ENCODE results near the gene TNNI3. TPM values are rescaled to one million over a fixed set of nuclear protein-coding genes. Genes with fewer than 3 reads are reported as not detected.

The TNNI3 gene
- total RNA-seq, 1 donor from 2014 or later: not detected

GRCh38 chr19:55116859-55117662 is 40.5 kb downstream of the TNNI3 start, which contains the start of gene PPP1R12C:
Gene PPP1R12C (minus strand): TSS chr19:55117637. CDS start chr19:55117543, 94 bp downstream.
- DNase-seq: peak; percentile 32
- Mint-ChIP-seq H3K4me3 (peak within 1 kb of the TSS; percentile 97), H3K9me3 (no peaks in the 10 kb centered on the region), H3K36me3 (ENCODE audit: low read depth) (peaks cover 17% of the 10 kb centered on the region), H3K27ac (peak within 1 kb of the TSS; percentile 87), H3K4me1 (peaks cover 57% of the 10 kb centered on the region), H3K27me3 (no peaks in the 10 kb centered on the region)
- peak; percentile 9 for ATAC-seq (ENCODE audit: low read depth)
- intact Hi-C loops (cut with micrococcal nuclease): loop anchor here (1.0 kb wide), 8 partner anchors 36 to 1002 kb away; partner anchors contain the start of genes LENG8, PPP6R1, PRPF31 and RDH13
- no peak for TF ChIP-seq CTCF (IDR thresholded peaks at IDR 0.05)
- ChIA-PET CTCF (interaction anchor here (1.7 kb wide), 1 partner anchor 24 kb away, joined by 6 read pairs; no protein-coding TSS in a partner anchor), POLR2A (interaction anchor here (1.1 to 2.5 kb wide), 11 partner anchors 24 to 537 kb away, joined by 3 to 16 read pairs (median 6); partner anchors contain the start of genes FIZ1, RDH13, UBE2S and ZNF524)

GRCh38 chr19:55116232-55116858 is 41.2 kb downstream of the TNNI3 start:
- intact Hi-C loops (cut with micrococcal nuclease): loop anchor here (1.0 kb wide), 1 partner anchor 35 kb away; no protein-coding TSS in a partner anchor
- POLR2A ChIA-PET: interaction anchor here (1.1 to 2.5 kb wide), 6 partner anchors 28 to 483 kb away, joined by 3 to 13 read pairs (median 6); partner anchors contain the start of genes FIZ1, ZNF524 and ZNF628

GRCh38 chr19:55115446-55116065 is 42.0 kb downstream of the TNNI3 start:
- DNase-seq (no peak), ATAC-seq (ENCODE audit: low read depth) (no peak)
- peak overlapping the region; percentile 93 for H3K4me3 Mint-ChIP-seq
- H3K9me3 Mint-ChIP-seq: no peaks in the 10 kb centered on the region
- H3K27ac Mint-ChIP-seq: peak overlapping the region; percentile 87
- intact Hi-C loops (cut with micrococcal nuclease): loop anchor here (1.0 kb wide), 1 partner anchor 34 kb away; no protein-coding TSS in a partner anchor
- peaks cover 52% of the 10 kb centered on the region for H3K4me1 Mint-ChIP-seq
- ChIA-PET POLR2A (interaction anchor here (2.3 kb wide), 1 partner anchor 29 kb away, joined by 6 read pairs; no protein-coding TSS in a partner anchor), CTCF (no interaction called here)
- no peaks in the 10 kb centered on the region for H3K27me3 Mint-ChIP-seq
- peaks cover 27% of the 10 kb centered on the region for H3K36me3 Mint-ChIP-seq (ENCODE audit: low read depth)
- no peak for TF ChIP-seq CTCF (IDR thresholded peaks at IDR 0.05)

More at GRCh38 chr19:55116232-55116858, 41.2 kb downstream of the TNNI3 start:
- peak overlapping the region; percentile 87 for H3K27ac Mint-ChIP-seq
- H3K9me3 Mint-ChIP-seq: no peaks in the 10 kb centered on the region
- peak; percentile 13 for ATAC-seq (ENCODE audit: low read depth)
- H3K27me3 Mint-ChIP-seq: no peaks in the 10 kb centered on the region
- peaks cover 22% of the 10 kb centered on the region for H3K36me3 Mint-ChIP-seq (ENCODE audit: low read depth)
- H3K4me3 Mint-ChIP-seq: peak overlapping the region; percentile 93
- CTCF ChIA-PET: interaction anchor here (0.7 kb wide), 1 partner anchor 28 kb away, joined by 3 read pairs; no protein-coding TSS in a partner anchor
- H3K4me1 Mint-ChIP-seq: peaks cover 55% of the 10 kb centered on the region
- peak; percentile 40 for DNase-seq
- no peak for TF ChIP-seq CTCF (IDR thresholded peaks at IDR 0.05)

GRCh38 chr19:55114566-55115145 is 42.9 kb downstream of the TNNI3 start:
- peaks cover 52% of the 10 kb centered on the region for H3K4me1 Mint-ChIP-seq
- no peaks in the 10 kb centered on the region for H3K27me3 Mint-ChIP-seq
- ChIA-PET POLR2A (interaction anchor here (0.7 kb wide), 1 partner anchor 362 kb away, joined by 3 read pairs; the partner anchor contains the start of gene ZNF628), CTCF (no interaction called here)
- no peak for ATAC-seq (ENCODE audit: low read depth)
- no peaks in the 10 kb centered on the region for H3K9me3 Mint-ChIP-seq
- intact Hi-C loops (cut with micrococcal nuclease): no loop called here
- peaks cover 34% of the 10 kb centered on the region for H3K36me3 Mint-ChIP-seq (ENCODE audit: low read depth)
- H3K27ac Mint-ChIP-seq: no peak overlapping the region
- peak overlapping the region; percentile 53 for H3K4me3 Mint-ChIP-seq
- no peak for TF ChIP-seq CTCF (IDR thresholded peaks at IDR 0.05)
- no peak for DNase-seq
